Measurements from ENCODE around the gene ATPAF1.

The ATPAF1 gene

GRCh38 chr1:46606255-46606965 is 61.8 kb downstream of the ATPAF1 start:
- H3K4me1 ChIP-seq (ENCODE audit: control insufficient read depth, insufficient read depth, low read length): no peaks in the 10 kb centered on the region
- no peaks in the 10 kb centered on the region for H3K27me3 ChIP-seq (ENCODE audit: control insufficient read depth, insufficient read depth, low read length)
- H3K27ac ChIP-seq (ENCODE audit: low read length): no peak overlapping the region
- no peaks in the 10 kb centered on the region for H3K9me3 ChIP-seq (ENCODE audit: control insufficient read depth, insufficient read depth, low read length)
- peaks cover 2% of the 10 kb centered on the region for H3K36me3 ChIP-seq (ENCODE audit: control insufficient read depth, insufficient read depth, low read length)
- no peak overlapping the region for H3K4me3 ChIP-seq (ENCODE audit: low read length)
- no CpG with 5 or more reads among the region's 2 CpGs for WGBS (ENCODE audit: insufficient coverage, insufficient read length)
- no peak for DNase-seq (ENCODE audit: low read depth, low spot score)

GRCh38 chr1:46605232-46605631 is 62.9 kb downstream of the ATPAF1 start:
- no CpG with 5 or more reads among the region's 2 CpGs for WGBS (ENCODE audit: insufficient coverage, insufficient read length)
- Histone ChIP-seq H3K9me3 (ENCODE audit: control insufficient read depth, insufficient read depth, low read length) (no peaks in the 10 kb centered on the region), H3K4me1 (ENCODE audit: control insufficient read depth, insufficient read depth, low read length) (no peaks in the 10 kb centered on the region), H3K4me3 (ENCODE audit: low read length) (no peak overlapping the region), H3K27me3 (ENCODE audit: control insufficient read depth, insufficient read depth, low read length) (no peaks in the 10 kb centered on the region), H3K27ac (ENCODE audit: low read length) (no peak overlapping the region), H3K36me3 (ENCODE audit: control insufficient read depth, insufficient read depth, low read length) (peaks cover 2% of the 10 kb centered on the region)
- no peak for DNase-seq (ENCODE audit: low read depth, low spot score)

GRCh38 chr1:46603858-46604549 is 64.2 kb downstream of the ATPAF1 start, which contains the start of gene MKNK1:
MKNK1 (minus strand) TSS chr1:46604268; CDS start chr1:46583327, 20,941 bp downstream.
- peak within 1 kb of the TSS; percentile 46; the same call in 1 of the 2 replicates for H3K4me3 ChIP-seq (ENCODE audit: low read length)
- H3K4me1 ChIP-seq (ENCODE audit: control insufficient read depth, insufficient read depth, low read length): no peaks in the 10 kb centered on the region
- H3K27ac ChIP-seq (ENCODE audit: low read length): no peak within 1 kb of the TSS
- H3K9me3 ChIP-seq (ENCODE audit: control insufficient read depth, insufficient read depth, low read length): no peaks in the 10 kb centered on the region
- DNase-seq (ENCODE audit: low read depth, low spot score): peak; percentile 94
- peaks cover 2% of the 10 kb centered on the region for H3K36me3 ChIP-seq (ENCODE audit: control insufficient read depth, insufficient read depth, low read length)
- H3K27me3 ChIP-seq (ENCODE audit: control insufficient read depth, insufficient read depth, low read length): no peaks in the 10 kb centered on the region
- WGBS (ENCODE audit: insufficient coverage, insufficient read length): no CpG with 5 or more reads among the region's 53 CpGs

- H3K27ac ChIP-seq (ENCODE audit: low read length): no peak overlapping the region
Measured at GRCh38 chr1:46603481-46603857, 64.7 kb downstream of the ATPAF1 start.

GRCh38 chr1:46601257-46602007 is 66.7 kb downstream of the ATPAF1 start:
- no peaks in the 10 kb centered on the region for H3K36me3 ChIP-seq (ENCODE audit: control insufficient read depth, insufficient read depth, low read length)
- no CpG with 5 or more reads among the region's 3 CpGs for WGBS (ENCODE audit: insufficient coverage, insufficient read length)
- H3K9me3 ChIP-seq (ENCODE audit: control insufficient read depth, insufficient read depth, low read length): no peaks in the 10 kb centered on the region
- H3K4me3 ChIP-seq (ENCODE audit: low read length): no peak overlapping the region
- H3K27me3 ChIP-seq (ENCODE audit: control insufficient read depth, insufficient read depth, low read length): no peaks in the 10 kb centered on the region
- no peaks in the 10 kb centered on the region for H3K4me1 ChIP-seq (ENCODE audit: control insufficient read depth, insufficient read depth, low read length)
- DNase-seq (ENCODE audit: low read depth, low spot score): no peak
- H3K27ac ChIP-seq (ENCODE audit: low read length): no peak overlapping the region

More at GRCh38 chr1:46603481-46603857, 64.7 kb downstream of the ATPAF1 start:
- H3K27me3 ChIP-seq (ENCODE audit: control insufficient read depth, insufficient read depth, low read length): no peaks in the 10 kb centered on the region
- no peak for DNase-seq (ENCODE audit: low read depth, low spot score)
- peak overlapping the region; percentile 46; the same call in 1 of the 2 replicates for H3K4me3 ChIP-seq (ENCODE audit: low read length)
- no peaks in the 10 kb centered on the region for H3K9me3 ChIP-seq (ENCODE audit: control insufficient read depth, insufficient read depth, low read length)
- H3K4me1 ChIP-seq (ENCODE audit: control insufficient read depth, insufficient read depth, low read length): no peaks in the 10 kb centered on the region
- peaks cover 2% of the 10 kb centered on the region for H3K36me3 ChIP-seq (ENCODE audit: control insufficient read depth, insufficient read depth, low read length)
- no CpG with 5 or more reads among the region's 2 CpGs for WGBS (ENCODE audit: insufficient coverage, insufficient read length)

- no peaks in the 10 kb centered on the region for H3K36me3 ChIP-seq (ENCODE audit: control insufficient read depth, insufficient read depth, low read length)
- no peak overlapping the region for H3K4me3 ChIP-seq (ENCODE audit: low read length)
- 100% methylated on average over 1 of the region's 9 CpGs for WGBS (ENCODE audit: insufficient coverage, insufficient read length)
- no peak for DNase-seq (ENCODE audit: low read depth, low spot score)
- H3K27me3 ChIP-seq (ENCODE audit: control insufficient read depth, insufficient read depth, low read length): no peaks in the 10 kb centered on the region
- no peaks in the 10 kb centered on the region for H3K9me3 ChIP-seq (ENCODE audit: control insufficient read depth, insufficient read depth, low read length)
- H3K4me1 ChIP-seq (ENCODE audit: control insufficient read depth, insufficient read depth, low read length): no peaks in the 10 kb centered on the region
- H3K27ac ChIP-seq (ENCODE audit: low read length): no peak overlapping the region
Measured at GRCh38 chr1:46599059-46599970, 68.8 kb downstream of the ATPAF1 start.

GRCh38 chr1:46596846-46597245 is 71.3 kb downstream of the ATPAF1 start:
- no CpG with 5 or more reads among the region's 3 CpGs for WGBS (ENCODE audit: insufficient coverage, insufficient read length)
- Histone ChIP-seq H3K9me3 (ENCODE audit: control insufficient read depth, insufficient read depth, low read length) (no peaks in the 10 kb centered on the region), H3K4me1 (ENCODE audit: control insufficient read depth, insufficient read depth, low read length) (no peaks in the 10 kb centered on the region), H3K4me3 (ENCODE audit: low read length) (no peak overlapping the region), H3K27me3 (ENCODE audit: control insufficient read depth, insufficient read depth, low read length) (no peaks in the 10 kb centered on the region), H3K36me3 (ENCODE audit: control insufficient read depth, insufficient read depth, low read length) (peaks cover 3% of the 10 kb centered on the region; the same call in 1 of the 2 replicates), H3K27ac (ENCODE audit: low read length) (no peak overlapping the region)
- no peak for DNase-seq (ENCODE audit: low read depth, low spot score)

GRCh38 chr1:46596036-46596435 is 72.1 kb downstream of the ATPAF1 start:
- no peaks in the 10 kb centered on the region for H3K4me1 ChIP-seq (ENCODE audit: control insufficient read depth, insufficient read depth, low read length)
- WGBS (ENCODE audit: insufficient coverage, insufficient read length): no CpG with 5 or more reads among the region's 1 CpG
- H3K4me3 ChIP-seq (ENCODE audit: low read length): no peak overlapping the region
- DNase-seq (ENCODE audit: low read depth, low spot score): no peak
- no peaks in the 10 kb centered on the region for H3K27me3 ChIP-seq (ENCODE audit: control insufficient read depth, insufficient read depth, low read length)
- no peak overlapping the region for H3K27ac ChIP-seq (ENCODE audit: low read length)
- no peaks in the 10 kb centered on the region for H3K9me3 ChIP-seq (ENCODE audit: control insufficient read depth, insufficient read depth, low read length)
- peaks cover 9% of the 10 kb centered on the region for H3K36me3 ChIP-seq (ENCODE audit: control insufficient read depth, insufficient read depth, low read length)

- no peak for DNase-seq (ENCODE audit: low read depth, low spot score)
- Histone ChIP-seq H3K27me3 (ENCODE audit: control insufficient read depth, insufficient read depth, low read length) (no peaks in the 10 kb centered on the region), H3K4me3 (ENCODE audit: low read length) (no peak overlapping the region), H3K36me3 (ENCODE audit: control insufficient read depth, insufficient read depth, low read length) (peaks cover 9% of the 10 kb centered on the region), H3K9me3 (ENCODE audit: control insufficient read depth, insufficient read depth, low read length) (no peaks in the 10 kb centered on the region), H3K27ac (ENCODE audit: low read length) (no peak overlapping the region), H3K4me1 (ENCODE audit: control insufficient read depth, insufficient read depth, low read length) (no peaks in the 10 kb centered on the region)
- no CpG with 5 or more reads among the region's 3 CpGs for WGBS (ENCODE audit: insufficient coverage, insufficient read length)
Measured at GRCh38 chr1:46595127-46595526, 73.0 kb downstream of the ATPAF1 start.

Data from iPS DF 6.9 (cell line).